DOHH2 (cell line): ENCODE data around the gene PRRG4.
A peak's percentile ranks its signal among the peaks of the same experiment; 100 is the strongest.
"Not testable (repeated sequence)": the region's sequence is repeated elsewhere in the genome, so short reads cannot be mapped to it uniquely, and the experiment has no call there.

ENCODE experiments used
- H3F3A ChIP-seq: fragments of 200-600 bp; sonication (generic), shearing (Covaris generic); 2 replicates; pipeline ENCODE4 v1.6.0; 2016; ENCODE audit warnings: antibody characterized with exemption, mild to moderate bottlenecking; ENCODE audit not compliant: control insufficient read depth, insufficient read depth
- H3K27ac ChIP-seq: fragments of 200-600 bp; sonication (generic); 2 replicates; pipeline ENCODE4 v1.5.1; 2014; ENCODE audit warnings: low read depth, mild to moderate bottlenecking, low read length, moderate library complexity
- H3K27me3 ChIP-seq: fragments of 200-600 bp; sonication (generic); 2 replicates; pipeline ENCODE4 v1.6.1; 2014; ENCODE audit warnings: mild to moderate bottlenecking, low read length, mixed read lengths; ENCODE audit not compliant: control insufficient read depth
- H3K36me3 ChIP-seq: fragments of 200-600 bp; sonication (generic); 2 replicates; pipeline ENCODE4 v1.6.1; 2014; ENCODE audit warnings: mild to moderate bottlenecking, low read length, moderate library complexity, mixed read lengths; ENCODE audit not compliant: control insufficient read depth
- H3K4me1 ChIP-seq: fragments of 200-600 bp; sonication (generic); 2 replicates; pipeline ENCODE4 v1.6.1; 2014; ENCODE audit warnings: mild to moderate bottlenecking, low read length, mixed read lengths; ENCODE audit not compliant: control insufficient read depth
- H3K4me2 ChIP-seq: fragments of 200-600 bp; sonication (generic); 2 replicates; pipeline ENCODE4 v1.6.0; 2014; ENCODE audit warnings: mild to moderate bottlenecking, low read length, moderate library complexity
- H3K4me3 ChIP-seq: fragments of 200-600 bp; sonication (generic); 2 replicates; pipeline ENCODE4 v1.5.1; 2014; ENCODE audit warnings: mild to moderate bottlenecking, low read length, mixed read lengths
- H3K79me2 ChIP-seq: fragments of 200-600 bp; sonication (generic); 2 replicates; pipeline ENCODE4 v1.6.1; 2014; ENCODE audit warnings: mild to moderate bottlenecking, low read length, mixed read lengths; ENCODE audit not compliant: control insufficient read depth
- H3K9me2 ChIP-seq: fragments of 200-600 bp; sonication (generic); replicated peaks from 2 replicates; pipeline ENCODE4 v1.6.1; 2014; ENCODE audit warnings: mild to moderate bottlenecking, low read length, mixed read lengths; ENCODE audit not compliant: control insufficient read depth
- H3K9me3 ChIP-seq: fragments of 200-600 bp; sonication (generic); 2 replicates; pipeline ENCODE4 v1.6.1; 2014; ENCODE audit warnings: antibody characterized with exemption, low read length, mixed read lengths; ENCODE audit not compliant: control insufficient read depth, insufficient read depth
- H4K20me1 ChIP-seq: fragments of 200-600 bp; sonication (generic); 2 replicates; pipeline ENCODE4 v1.6.0; 2014; ENCODE audit warnings: low read depth, mild to moderate bottlenecking, antibody characterized with exemption, low read length, moderate library complexity; ENCODE audit not compliant: control insufficient read depth, insufficient read depth
- CTCF ChIP-seq: fragments of 200-600 bp; sonication (generic); IDR thresholded peaks from one replicate; pipeline ENCODE4 v1.5.1; 2014; ENCODE audit warnings: antibody characterized with exemption, mild to moderate bottlenecking, low read depth, low read length; ENCODE audit not compliant: poor library complexity, severe bottlenecking
- EZH2phosphoT487 ChIP-seq: fragments of 200-600 bp; sonication (generic); IDR thresholded peaks from 2 replicates; pipeline ENCODE4 v1.6.1; 2017; ENCODE audit warnings: borderline replicate concordance, mild to moderate bottlenecking, antibody characterized with exemption, low read length, moderate library complexity, mixed read lengths

PRRG4 gene

DNA sequence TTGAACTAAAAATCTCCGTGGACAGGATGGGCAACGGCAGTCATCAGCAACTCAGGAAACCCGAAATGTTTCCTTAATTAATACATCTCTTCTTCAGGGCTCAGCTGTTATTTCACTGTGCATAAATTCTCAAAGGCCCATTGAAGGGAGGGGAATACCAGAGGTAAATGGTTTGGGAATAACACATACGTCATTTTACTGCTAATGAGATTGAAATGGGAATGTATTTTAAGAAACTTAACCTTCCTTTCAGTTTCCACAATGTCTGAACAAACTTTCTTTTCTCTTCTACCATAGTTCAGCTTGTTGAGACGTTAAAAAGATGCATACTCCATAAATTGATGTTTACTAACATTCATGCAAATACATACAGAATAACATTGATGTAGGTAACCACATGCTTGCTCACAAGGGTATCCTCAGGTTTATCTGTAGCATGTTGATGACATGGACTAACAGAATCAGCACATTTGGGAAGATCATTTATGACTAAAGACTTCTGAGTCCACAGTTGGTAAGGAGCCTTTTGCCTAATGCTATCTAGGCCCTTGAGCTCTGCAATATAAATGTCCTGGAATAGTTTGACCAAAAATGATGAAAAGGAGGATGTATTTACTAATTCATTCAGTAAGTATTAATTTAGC, 7.7 kb upstream of the PRRG4 start:
- no peak for TF ChIP-seq EZH2phosphoT487
- no peaks in the 10 kb centered on the region for H3K36me3 ChIP-seq
- H3K27me3 ChIP-seq: no peaks in the 10 kb centered on the region; the same call in 1 of the 2 replicates
- no peaks in the 10 kb centered on the region for H3F3A ChIP-seq
- H3K4me3 ChIP-seq: no peak overlapping the region
- H3K9me2 ChIP-seq: no peaks in the 10 kb centered on the region
- no peak overlapping the region for H3K4me2 ChIP-seq
- no peaks in the 10 kb centered on the region for H3K79me2 ChIP-seq
- H3K27ac ChIP-seq: no peak overlapping the region
- H4K20me1 ChIP-seq: no peaks in the 10 kb centered on the region
- H3K4me1 ChIP-seq: no peaks in the 10 kb centered on the region
- no peaks in the 10 kb centered on the region for H3K9me3 ChIP-seq

GRCh38 chr11:32823617-32824016, 6.1 kb upstream of the PRRG4 start:
- H3K9me2 ChIP-seq, H3K4me1 ChIP-seq, H3K27me3 ChIP-seq, H3K27ac ChIP-seq, H3K36me3 ChIP-seq, H3K4me2 ChIP-seq, H3K4me3 ChIP-seq, H4K20me1 ChIP-seq, H3K9me3 ChIP-seq, H3K79me2 ChIP-seq, H3F3A ChIP-seq: not testable (repeated sequence)

DNA sequence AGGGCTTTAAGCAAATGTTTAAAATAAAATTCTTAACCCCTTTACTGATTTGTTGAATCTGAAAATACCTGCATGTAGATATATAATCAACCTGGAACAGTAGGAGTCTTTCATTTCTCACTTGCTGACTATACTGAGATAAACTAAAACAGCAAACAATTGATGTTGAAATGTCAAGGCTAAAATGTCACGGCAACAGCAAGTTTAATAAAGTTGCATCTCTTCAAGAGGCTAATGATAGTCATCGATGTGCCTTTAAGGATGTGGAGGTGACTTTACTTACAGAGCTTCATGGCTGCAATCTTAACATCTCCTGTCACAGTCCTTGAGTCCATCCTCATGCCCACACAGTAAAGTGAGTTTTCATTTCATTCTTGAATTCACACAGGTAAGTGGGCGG, 3.6 kb upstream of the PRRG4 start:
- H3K9me2 ChIP-seq: no peaks in the 10 kb centered on the region
- TF ChIP-seq CTCF (no peak), EZH2phosphoT487 (no peak)
- H3K79me2 ChIP-seq: no peaks in the 10 kb centered on the region
- H3K4me2 ChIP-seq: no peak overlapping the region
- H3F3A ChIP-seq: no peaks in the 10 kb centered on the region
- no peak overlapping the region for H3K4me3 ChIP-seq
- no peaks in the 10 kb centered on the region for H4K20me1 ChIP-seq
- H3K27me3 ChIP-seq: peaks cover 24% of the 10 kb centered on the region
- H3K36me3 ChIP-seq: no peaks in the 10 kb centered on the region
- no peak overlapping the region for H3K27ac ChIP-seq
- no peaks in the 10 kb centered on the region for H3K9me3 ChIP-seq
- H3K4me1 ChIP-seq: 0 out of 2 replicates have a peak, but pooled peaks cover 2% of the 10 kb centered on the region

GRCh38 chr11:32827276-32827675, 2.5 kb upstream of the PRRG4 start:
- no peak overlapping the region for H3K27ac ChIP-seq
- H3F3A ChIP-seq: no peaks in the 10 kb centered on the region
- H3K36me3 ChIP-seq: no peaks in the 10 kb centered on the region
- no peaks in the 10 kb centered on the region for H3K9me3 ChIP-seq
- H3K4me2 ChIP-seq: no peak overlapping the region
- TF ChIP-seq EZH2phosphoT487: no peak
- H3K4me1 ChIP-seq: 0 out of 2 replicates have a peak, but pooled peaks cover 2% of the 10 kb centered on the region
- no peaks in the 10 kb centered on the region for H3K9me2 ChIP-seq
- no peak overlapping the region for H3K4me3 ChIP-seq
- H4K20me1 ChIP-seq: no peaks in the 10 kb centered on the region
- peaks cover 27% of the 10 kb centered on the region for H3K27me3 ChIP-seq
- no peaks in the 10 kb centered on the region for H3K79me2 ChIP-seq

GRCh38 chr11:32829157-32829679, 509 bp upstream of the PRRG4 start:
- Histone ChIP-seq H3K9me3 (no peaks in the 10 kb centered on the region), H3K4me2 (peak overlapping the region; percentile 49), H3K27me3 (peaks cover 27% of the 10 kb centered on the region), H3K4me1 (0 out of 2 replicates have a peak, but pooled peaks cover 2% of the 10 kb centered on the region), H3K4me3 (peak overlapping the region; percentile 47), H3K79me2 (no peaks in the 10 kb centered on the region), H3K27ac (no peak overlapping the region), H3F3A (no peaks in the 10 kb centered on the region), H3K36me3 (no peaks in the 10 kb centered on the region), H4K20me1 (no peaks in the 10 kb centered on the region), H3K9me2 (no peaks in the 10 kb centered on the region)
- TF ChIP-seq CTCF (no peak), EZH2phosphoT487 (peak; percentile 90; the same call in 1 of the 2 replicates)
